HEK293 (cell line): ENCODE measurements around the gene TTLL1.

ENCODE experiments used
- REPIN1 ChIP-seq: fragments of 450-650 bp; formaldehyde crosslinking; IDR thresholded peaks from 2 replicates; pipeline ENCODE4 v1.5.1; 2017; ENCODE audit warnings: missing biosample characterization, missing genetic modification characterization, low read depth
- ZFP41 ChIP-seq: fragments of 450-650 bp; formaldehyde crosslinking; IDR thresholded peaks from 2 replicates; pipeline ENCODE4 v1.5.1; 2016; ENCODE audit warnings: missing biosample characterization, missing genetic modification characterization, borderline replicate concordance
- ZNF184 ChIP-seq: fragments of 450-650 bp; IDR thresholded peaks from 2 replicates; pipeline ENCODE4 v1.5.1; 2018; ENCODE audit warnings: missing biosample characterization, mild to moderate bottlenecking, missing genetic modification characterization
- ZNF274 ChIP-seq, 2 experiments: fragments of 200-500 bp in 1 of 2; fragments of 450-650 bp in 1 of 2; sonication (Bioruptor generic) in 1 of 2; formaldehyde crosslinking in 1 of 2; IDR thresholded peaks; 2 replicates each; pipeline versions ENCODE4 v1.5.1 to v1.6.1; 2014 to 2016; ENCODE audit warnings: borderline replicate concordance in 1 of 2, inconsistent platforms in 1 of 2, low read length in 1 of 2, missing biosample characterization in 1 of 2, missing genetic modification characterization in 1 of 2
- ZNF777 ChIP-seq: fragments of 450-650 bp; formaldehyde crosslinking; IDR thresholded peaks from 2 replicates; pipeline ENCODE4 v1.5.1; 2017; ENCODE audit warnings: missing biosample characterization, missing genetic modification characterization, borderline replicate concordance
- TF ChIP-seq, protein P1 (sequence below): fragments of 450-650 bp; formaldehyde crosslinking; IDR thresholded peaks from 2 replicates; pipeline ENCODE4 v1.5.1; 2016; ENCODE audit warnings: missing biosample characterization, missing genetic modification characterization
- TF ChIP-seq, protein P2 (sequence below): fragments of 450-650 bp; formaldehyde crosslinking; IDR thresholded peaks from 2 replicates; pipeline ENCODE4 v1.5.1; 2016; ENCODE audit warnings: missing biosample characterization, missing genetic modification characterization
- TF ChIP-seq, protein P3 (sequence below): fragments of 450-650 bp; formaldehyde crosslinking; optimal IDR thresholded peaks from 2 replicates; pipeline ENCODE3; 2016; ENCODE audit warnings: missing biosample characterization, mild to moderate bottlenecking, missing genetic modification characterization
- TF ChIP-seq, protein P4 (sequence below): IDR thresholded peaks from 2 replicates; pipeline ENCODE4 v1.6.1; 2011; ENCODE audit warnings: mild to moderate bottlenecking, low read depth, low read length, borderline replicate concordance

DNA sequence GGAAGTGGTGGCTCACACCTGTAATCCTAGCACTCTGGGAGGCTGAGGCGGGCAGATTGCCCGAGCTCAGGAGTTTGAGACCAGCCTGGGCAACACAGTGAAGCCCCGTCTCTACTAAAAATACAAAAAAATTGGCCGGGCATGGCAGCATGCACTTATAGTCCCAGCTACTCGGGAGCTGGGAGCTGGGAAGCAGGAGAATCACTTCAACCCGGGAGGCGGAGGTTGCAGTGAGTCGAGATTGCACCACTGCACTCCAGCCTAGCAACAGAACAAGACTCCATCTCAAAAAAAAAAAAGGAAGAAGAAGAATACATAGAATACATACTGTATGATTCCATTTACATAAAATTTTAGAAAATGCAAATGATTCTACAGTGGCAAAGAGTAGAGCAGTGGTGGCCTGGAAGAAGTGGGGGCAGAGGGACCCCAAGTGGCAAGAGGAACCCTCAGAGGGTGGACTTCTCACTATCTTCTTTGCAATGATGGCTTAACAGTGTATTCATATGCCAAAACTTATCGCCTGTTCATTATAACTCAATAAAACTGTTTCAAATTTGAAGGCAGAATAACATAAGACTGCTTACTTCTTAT, 96.2 kb downstream of the TTLL1 start:
- TF ChIP-seq, protein P1, sequence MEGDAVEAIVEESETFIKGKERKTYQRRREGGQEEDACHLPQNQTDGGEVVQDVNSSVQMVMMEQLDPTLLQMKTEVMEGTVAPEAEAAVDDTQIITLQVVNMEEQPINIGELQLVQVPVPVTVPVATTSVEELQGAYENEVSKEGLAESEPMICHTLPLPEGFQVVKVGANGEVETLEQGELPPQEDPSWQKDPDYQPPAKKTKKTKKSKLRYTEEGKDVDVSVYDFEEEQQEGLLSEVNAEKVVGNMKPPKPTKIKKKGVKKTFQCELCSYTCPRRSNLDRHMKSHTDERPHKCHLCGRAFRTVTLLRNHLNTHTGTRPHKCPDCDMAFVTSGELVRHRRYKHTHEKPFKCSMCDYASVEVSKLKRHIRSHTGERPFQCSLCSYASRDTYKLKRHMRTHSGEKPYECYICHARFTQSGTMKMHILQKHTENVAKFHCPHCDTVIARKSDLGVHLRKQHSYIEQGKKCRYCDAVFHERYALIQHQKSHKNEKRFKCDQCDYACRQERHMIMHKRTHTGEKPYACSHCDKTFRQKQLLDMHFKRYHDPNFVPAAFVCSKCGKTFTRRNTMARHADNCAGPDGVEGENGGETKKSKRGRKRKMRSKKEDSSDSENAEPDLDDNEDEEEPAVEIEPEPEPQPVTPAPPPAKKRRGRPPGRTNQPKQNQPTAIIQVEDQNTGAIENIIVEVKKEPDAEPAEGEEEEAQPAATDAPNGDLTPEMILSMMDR (tag by site-specific recombination), result no peak
- TF ChIP-seq ZNF274 (IDR thresholded peaks at IDR 0.05; ENCODE audit: low read length) (no peak), ZNF274 (tag by site-specific recombination; IDR thresholded peaks at IDR 0.05; ENCODE audit: borderline replicate concordance) (no peak), ZNF184 (tag by site-specific recombination) (no peak), REPIN1 (no peak), ZFP41 (no peak), ZNF777 (no peak)
- TF ChIP-seq, protein P2, sequence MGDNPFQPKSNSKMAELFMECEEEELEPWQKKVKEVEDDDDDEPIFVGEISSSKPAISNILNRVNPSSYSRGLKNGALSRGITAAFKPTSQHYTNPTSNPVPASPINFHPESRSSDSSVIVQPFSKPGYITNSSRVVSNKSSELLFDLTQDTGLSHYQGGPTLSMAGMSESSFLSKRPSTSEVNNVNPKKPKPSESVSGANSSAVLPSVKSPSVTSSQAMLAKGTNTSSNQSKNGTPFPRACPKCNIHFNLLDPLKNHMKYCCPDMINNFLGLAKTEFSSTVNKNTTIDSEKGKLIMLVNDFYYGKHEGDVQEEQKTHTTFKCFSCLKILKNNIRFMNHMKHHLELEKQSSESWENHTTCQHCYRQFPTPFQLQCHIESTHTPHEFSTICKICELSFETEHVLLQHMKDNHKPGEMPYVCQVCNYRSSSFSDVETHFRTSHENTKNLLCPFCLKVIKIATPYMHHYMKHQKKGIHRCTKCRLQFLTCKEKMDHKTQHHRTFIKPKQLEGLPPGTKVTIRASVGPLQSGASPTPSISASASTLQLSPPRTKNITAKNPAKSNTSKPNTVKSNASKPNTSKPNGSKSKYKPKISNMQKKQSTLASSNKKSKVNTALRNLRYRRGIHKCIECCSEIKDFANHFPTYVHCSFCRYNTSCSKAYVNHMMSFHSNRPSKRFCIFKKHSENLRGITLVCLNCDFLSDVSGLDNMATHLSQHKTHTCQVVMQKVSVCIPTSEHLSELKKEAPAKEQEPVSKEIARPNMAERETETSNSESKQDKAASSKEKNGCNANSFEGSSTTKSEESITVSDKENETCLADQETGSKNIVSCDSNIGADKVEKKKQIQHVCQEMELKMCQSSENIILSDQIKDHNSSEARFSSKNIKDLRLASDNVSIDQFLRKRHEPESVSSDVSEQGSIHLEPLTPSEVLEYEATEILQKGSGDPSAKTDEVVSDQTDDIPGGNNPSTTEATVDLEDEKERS (tag by site-specific recombination), result no peak
- TF ChIP-seq, protein P3, sequence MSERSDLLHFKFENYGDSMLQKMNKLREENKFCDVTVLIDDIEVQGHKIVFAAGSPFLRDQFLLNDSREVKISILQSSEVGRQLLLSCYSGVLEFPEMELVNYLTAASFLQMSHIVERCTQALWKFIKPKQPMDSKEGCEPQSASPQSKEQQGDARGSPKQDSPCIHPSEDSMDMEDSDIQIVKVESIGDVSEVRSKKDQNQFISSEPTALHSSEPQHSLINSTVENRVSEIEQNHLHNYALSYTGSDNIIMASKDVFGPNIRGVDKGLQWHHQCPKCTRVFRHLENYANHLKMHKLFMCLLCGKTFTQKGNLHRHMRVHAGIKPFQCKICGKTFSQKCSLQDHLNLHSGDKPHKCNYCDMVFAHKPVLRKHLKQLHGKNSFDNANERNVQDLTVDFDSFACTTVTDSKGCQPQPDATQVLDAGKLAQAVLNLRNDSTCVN (tag by site-specific recombination), result no peak
- TF ChIP-seq, protein P4, sequence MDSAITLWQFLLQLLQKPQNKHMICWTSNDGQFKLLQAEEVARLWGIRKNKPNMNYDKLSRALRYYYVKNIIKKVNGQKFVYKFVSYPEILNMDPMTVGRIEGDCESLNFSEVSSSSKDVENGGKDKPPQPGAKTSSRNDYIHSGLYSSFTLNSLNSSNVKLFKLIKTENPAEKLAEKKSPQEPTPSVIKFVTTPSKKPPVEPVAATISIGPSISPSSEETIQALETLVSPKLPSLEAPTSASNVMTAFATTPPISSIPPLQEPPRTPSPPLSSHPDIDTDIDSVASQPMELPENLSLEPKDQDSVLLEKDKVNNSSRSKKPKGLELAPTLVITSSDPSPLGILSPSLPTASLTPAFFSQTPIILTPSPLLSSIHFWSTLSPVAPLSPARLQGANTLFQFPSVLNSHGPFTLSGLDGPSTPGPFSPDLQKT, result no peak
